OCI-LY3 (cell line): Measurements from ENCODE around the gene ZBTB48.

Experiments
- H2AFZ ChIP-seq: fragments of 200-600, 300-600 bp; shearing (Covaris generic); 2 replicates; pipeline ENCODE4 v1.6.0; 2014; ENCODE audit warnings: antibody characterized with exemption, low read depth, low read length
- H3K27ac ChIP-seq: fragments of 200-600, 300-600 bp; sonication (generic); 2 replicates; pipeline ENCODE4 v1.5.1; 2014; ENCODE audit warnings: mild to moderate bottlenecking, low read length, moderate library complexity, mixed read lengths
- H3K27me3 ChIP-seq: fragments of 200-600, 300-600 bp; sonication (generic); 2 replicates; pipeline ENCODE4 v1.6.1; 2014; ENCODE audit warnings: low read depth, low read length, mixed read lengths
- H3K36me3 ChIP-seq: fragments of 200-600, 300-600 bp; sonication (generic); replicated peaks from 2 replicates; pipeline ENCODE3; 2014; ENCODE audit warnings: low read depth, low read length, mixed read lengths
- H3K4me1 ChIP-seq: fragments of 300-600, 200-600 bp; sonication (generic); 2 replicates; pipeline ENCODE4 v1.6.1; 2014; ENCODE audit warnings: low read length, mixed read lengths
- H3K4me2 ChIP-seq: fragments of 200-600, 300-600 bp; sonication (generic); 2 replicates; pipeline ENCODE4 v1.6.1; 2014; ENCODE audit warnings: low read length, mixed read lengths
- H3K4me3 ChIP-seq: fragments of 300-600, 200-600 bp; sonication (generic); 2 replicates; pipeline ENCODE4 v1.5.1; 2014; ENCODE audit warnings: antibody characterized with exemption, mild to moderate bottlenecking, low read length, moderate library complexity
- H3K79me2 ChIP-seq: fragments of 300-600, 200-600 bp; shearing (Covaris generic); 2 replicates; pipeline ENCODE4 v1.6.1; 2014; ENCODE audit warnings: mild to moderate bottlenecking, low read length, mixed read lengths
- H3K9ac ChIP-seq: fragments of 300-600, 200-600 bp; shearing (Covaris generic); 2 replicates; pipeline ENCODE4 v1.6.0; 2014; ENCODE audit warnings: mild to moderate bottlenecking, low read length, moderate library complexity
- H3K9me3 ChIP-seq: fragments of 200-600, 300-600 bp; shearing (Covaris generic); 2 replicates; pipeline ENCODE4 v1.6.1; 2014; ENCODE audit warnings: low read length, mixed read lengths; ENCODE audit not compliant: insufficient read depth
- H4K20me1 ChIP-seq: fragments of 200-600, 300-600 bp; sonication (generic); 2 replicates; pipeline ENCODE4 v1.6.1; 2016; ENCODE audit warnings: low read length, mixed read lengths; ENCODE audit not compliant: insufficient read depth
- EZH2phosphoT487 ChIP-seq: fragments of 200-600 bp; shearing (Covaris generic); IDR thresholded peaks from 2 replicates; pipeline ENCODE4 v1.6.1; 2018; ENCODE audit warnings: antibody characterized with exemption, mixed run types, low read depth
- TF ChIP-seq, protein P1 (sequence below): fragments of 200-600, 300-600 bp; sonication (generic); IDR thresholded peaks from 2 replicates; pipeline ENCODE4 v1.5.1; 2014; ENCODE audit warnings: antibody characterized with exemption, low read length, low read depth

ZBTB48 gene

DNA sequence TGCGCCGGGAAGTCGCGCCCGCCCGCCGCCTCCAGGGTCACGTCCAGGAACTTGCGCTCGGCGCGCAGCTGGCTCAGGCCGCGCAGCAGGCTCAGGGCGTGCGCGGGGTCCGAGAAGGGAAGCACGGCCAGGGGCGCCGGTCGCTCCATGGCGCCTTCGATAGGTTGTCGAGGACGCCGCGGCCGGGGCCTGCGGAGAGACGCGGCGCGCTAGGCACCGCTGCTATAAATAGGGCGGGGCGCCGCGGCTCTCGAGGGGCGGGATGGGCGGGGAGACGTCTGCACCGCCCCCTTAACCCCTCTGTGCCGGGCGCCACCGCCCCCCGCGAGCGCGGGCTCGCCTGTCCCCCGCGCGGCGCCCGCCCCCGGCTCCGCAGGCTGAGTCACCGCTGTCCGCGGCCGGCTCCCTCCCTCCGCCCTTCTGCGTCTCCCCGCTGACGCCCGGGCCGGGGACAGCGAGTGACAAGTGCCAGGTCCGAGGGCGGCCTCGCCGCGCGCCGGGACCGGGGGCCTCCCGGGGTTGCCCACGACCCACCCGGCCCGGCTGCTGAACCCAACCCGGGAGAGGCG is 23.0 kb downstream of the ZBTB48 start, which contains the start of gene KLHL21:
Gene KLHL21, minus strand, starts transcription at position 201 of the 569 bp plus-strand sequence. Its CDS starts 52 bp downstream, at position 149.
- Histone ChIP-seq H3K79me2 (peaks cover 44% of the 10 kb centered on the region), H3K9me3 (no peaks in the 10 kb centered on the region), H4K20me1 (peaks cover 23% of the 10 kb centered on the region), H3K27ac (peak within 1 kb of the TSS; percentile 98), H2AFZ (peak within 1 kb of the TSS; percentile 91), H3K36me3 (peaks cover 9% of the 10 kb centered on the region), H3K4me3 (peak within 1 kb of the TSS; percentile 90), H3K4me2 (peak within 1 kb of the TSS; percentile 99), H3K9ac (peak within 1 kb of the TSS; percentile 89), H3K27me3 (no peaks in the 10 kb centered on the region), H3K4me1 (peaks cover 25% of the 10 kb centered on the region)
- TF ChIP-seq EZH2phosphoT487 = no peak
- TF ChIP-seq, protein P1, sequence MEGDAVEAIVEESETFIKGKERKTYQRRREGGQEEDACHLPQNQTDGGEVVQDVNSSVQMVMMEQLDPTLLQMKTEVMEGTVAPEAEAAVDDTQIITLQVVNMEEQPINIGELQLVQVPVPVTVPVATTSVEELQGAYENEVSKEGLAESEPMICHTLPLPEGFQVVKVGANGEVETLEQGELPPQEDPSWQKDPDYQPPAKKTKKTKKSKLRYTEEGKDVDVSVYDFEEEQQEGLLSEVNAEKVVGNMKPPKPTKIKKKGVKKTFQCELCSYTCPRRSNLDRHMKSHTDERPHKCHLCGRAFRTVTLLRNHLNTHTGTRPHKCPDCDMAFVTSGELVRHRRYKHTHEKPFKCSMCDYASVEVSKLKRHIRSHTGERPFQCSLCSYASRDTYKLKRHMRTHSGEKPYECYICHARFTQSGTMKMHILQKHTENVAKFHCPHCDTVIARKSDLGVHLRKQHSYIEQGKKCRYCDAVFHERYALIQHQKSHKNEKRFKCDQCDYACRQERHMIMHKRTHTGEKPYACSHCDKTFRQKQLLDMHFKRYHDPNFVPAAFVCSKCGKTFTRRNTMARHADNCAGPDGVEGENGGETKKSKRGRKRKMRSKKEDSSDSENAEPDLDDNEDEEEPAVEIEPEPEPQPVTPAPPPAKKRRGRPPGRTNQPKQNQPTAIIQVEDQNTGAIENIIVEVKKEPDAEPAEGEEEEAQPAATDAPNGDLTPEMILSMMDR = no peak

DNA sequence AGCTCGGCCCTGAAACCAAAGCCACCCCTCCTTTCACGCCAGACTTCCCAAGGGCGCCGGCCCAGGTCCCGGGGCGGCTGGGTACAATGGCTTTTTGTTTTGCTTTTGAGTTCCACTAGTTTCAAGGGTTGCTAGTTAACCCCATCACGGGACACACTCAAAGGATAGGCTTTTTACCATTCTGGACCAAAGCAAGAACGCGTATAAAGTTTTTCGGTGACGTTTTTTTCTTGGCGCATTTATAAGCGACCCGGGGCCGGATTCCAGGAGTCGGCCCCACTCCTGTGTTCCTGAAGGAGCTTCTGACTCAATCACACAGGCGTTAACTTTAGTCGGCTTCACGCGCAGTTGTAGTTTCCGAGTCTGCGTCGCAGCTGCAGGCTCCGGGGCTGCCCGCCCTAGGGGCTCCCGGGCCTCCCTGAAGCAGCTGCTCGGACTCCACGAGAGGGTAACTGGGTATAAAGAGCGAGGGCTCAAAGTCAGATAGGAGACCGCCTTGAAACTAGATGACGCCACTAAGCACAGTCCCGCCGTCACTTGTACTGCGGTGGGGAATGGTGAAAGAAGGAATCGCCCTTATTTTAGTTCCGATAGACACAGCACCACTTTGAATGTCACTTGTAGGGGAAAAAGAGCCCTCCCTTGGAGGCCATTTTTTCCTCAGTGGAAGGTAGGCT is 23.6 kb downstream of the ZBTB48 start:
- peak overlapping the region; percentile 96 for H3K4me2 ChIP-seq
- H3K9ac ChIP-seq = peak overlapping the region; percentile 89
- H3K36me3 ChIP-seq = peaks cover 6% of the 10 kb centered on the region
- H2AFZ ChIP-seq = peak overlapping the region; percentile 91
- H3K27me3 ChIP-seq = no peaks in the 10 kb centered on the region
- no peaks in the 10 kb centered on the region for H3K9me3 ChIP-seq
- peak overlapping the region; percentile 98 for H3K27ac ChIP-seq
- peaks cover 40% of the 10 kb centered on the region for H3K79me2 ChIP-seq
- peaks cover 23% of the 10 kb centered on the region for H4K20me1 ChIP-seq
- peaks cover 25% of the 10 kb centered on the region for H3K4me1 ChIP-seq
- TF ChIP-seq EZH2phosphoT487 = no peak
- TF ChIP-seq, protein P1 = no peak
- H3K4me3 ChIP-seq = peak overlapping the region; percentile 90

DNA sequence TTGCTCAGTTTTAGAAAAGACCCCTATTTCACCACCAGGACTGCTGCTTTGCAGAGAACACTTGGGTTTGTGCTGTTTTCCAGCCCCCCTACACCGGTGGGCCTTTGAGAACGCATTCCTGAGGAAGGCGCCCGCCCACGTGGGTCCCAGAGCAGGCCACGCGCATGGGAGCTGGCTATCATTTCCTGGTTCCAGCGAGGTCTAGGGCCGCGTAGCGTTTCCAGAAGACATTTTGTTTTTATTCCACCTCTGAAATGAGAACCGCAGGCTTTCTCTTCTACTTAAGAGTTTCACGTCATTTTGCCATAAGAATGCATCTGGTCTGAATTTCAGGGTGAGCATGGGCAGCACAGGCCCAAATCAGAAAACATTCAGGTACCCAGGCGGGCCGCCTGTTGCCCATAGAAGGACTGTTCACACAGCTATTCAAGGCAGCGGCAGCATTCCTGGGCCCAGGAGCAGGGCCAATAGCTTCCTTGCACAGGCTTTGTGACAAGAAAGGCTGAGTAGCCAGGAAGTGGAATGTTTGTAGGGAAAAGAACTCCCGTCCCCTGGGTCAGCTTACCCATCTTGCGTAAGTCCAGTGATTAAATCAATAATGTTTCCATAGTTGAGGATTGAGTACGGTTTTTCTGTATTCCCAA is 24.2 kb downstream of the ZBTB48 start:
- H3K36me3 ChIP-seq = peaks cover 3% of the 10 kb centered on the region
- peak overlapping the region; percentile 89 for H3K9ac ChIP-seq
- H3K4me2 ChIP-seq = peak overlapping the region; percentile 96
- H3K4me3 ChIP-seq = peak overlapping the region; percentile 90
- H2AFZ ChIP-seq = peak overlapping the region; percentile 91
- H4K20me1 ChIP-seq = peaks cover 20% of the 10 kb centered on the region
- H3K79me2 ChIP-seq = peaks cover 36% of the 10 kb centered on the region
- no peaks in the 10 kb centered on the region for H3K9me3 ChIP-seq
- no peaks in the 10 kb centered on the region for H3K27me3 ChIP-seq
- peak overlapping the region; percentile 98 for H3K27ac ChIP-seq
- H3K4me1 ChIP-seq = peaks cover 25% of the 10 kb centered on the region
- no peak for TF ChIP-seq EZH2phosphoT487
- TF ChIP-seq, protein P1 = no peak
